LoVo (cell line): ENCODE data around the gene PPP5C.
"Not testable (repeated sequence)": the region's sequence is repeated elsewhere in the genome, so short reads cannot be mapped to it uniquely, and the experiment has no call there.

ENCODE experiments used
- DNase-seq: peaks from one replicate; pipeline ENCODE4 v3.0.0-alpha.2; 2016; ENCODE audit warnings: low spot score

The PPP5C gene

DNA sequence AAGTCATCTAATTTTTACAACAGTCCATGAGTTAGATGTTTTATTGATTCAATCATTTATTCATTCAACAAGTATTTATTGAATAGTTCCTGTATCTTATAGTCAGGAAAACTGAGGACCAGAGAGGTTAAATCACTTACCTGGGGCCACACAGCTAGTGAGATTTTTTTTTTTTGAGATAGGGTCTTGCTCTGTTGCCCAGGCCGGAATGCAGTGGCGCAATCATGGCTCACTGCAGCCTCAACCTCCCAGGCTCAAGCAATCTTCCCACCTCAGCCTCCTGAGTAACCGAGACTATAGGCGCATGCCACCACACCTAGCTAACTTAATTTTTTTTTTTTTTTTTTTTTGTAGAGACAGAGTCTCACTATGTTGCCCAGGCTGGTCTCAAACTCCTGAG is 88.8 kb downstream of the PPP5C start:
- DNase-seq = not testable (repeated sequence)
